Type B pancreatic cell (in vitro differentiated cells): Measurements from ENCODE around the gene RNH1. TPM values are rescaled to one million over a fixed set of nuclear protein-coding genes. Genes with fewer than 3 reads are reported as not detected.

Source experiments
- DNase-seq: peaks from one replicate; pipeline ENCODE4 v3.0.0; 2021; ENCODE audit warnings: mixed read lengths; ENCODE audit not compliant: unreplicated experiment; ENCODE audit errors: extremely low spot score
- H3K27ac Mint-ChIP-seq: 2 replicates; pipeline ENCODE4 v1.8.0; 2021; ENCODE audit warnings: mild to moderate bottlenecking, mixed read lengths
- H3K27me3 Mint-ChIP-seq: 2 replicates; pipeline ENCODE4 v1.8.0; 2021; ENCODE audit warnings: mixed read lengths
- H3K36me3 Mint-ChIP-seq: 2 replicates; pipeline ENCODE4 v1.8.0; 2021; ENCODE audit warnings: mixed read lengths
- H3K4me1 Mint-ChIP-seq: one replicate; pipeline ENCODE4 v1.8.0; 2021; ENCODE audit warnings: mixed read lengths; ENCODE audit not compliant: unreplicated experiment
- H3K4me3 Mint-ChIP-seq: 2 replicates; pipeline ENCODE4 v1.8.0; 2021; ENCODE audit warnings: mild to moderate bottlenecking, mixed read lengths
- H3K9me3 Mint-ChIP-seq: 2 replicates; pipeline ENCODE4 v1.8.0; 2021; ENCODE audit warnings: mixed read lengths
- total RNA-seq: library from RNA; stranded (reverse); gene quantifications from 2 replicates; pipeline ENCODE4 v1.2.1, GENCODE V29; 2021; ENCODE audit warnings: low replicate concordance
- TF ChIP-seq, protein P1 (sequence below): fragments of 200-600 bp; sonication (generic); conservative IDR thresholded peaks from 2 replicates; pipeline ENCODE4 v1.5.0; 2021; ENCODE audit warnings: antibody characterized with exemption, mild to moderate bottlenecking

The RNH1 gene
- total RNA-seq, 1 donor from 2014 or later: 84.5 TPM

DNA sequence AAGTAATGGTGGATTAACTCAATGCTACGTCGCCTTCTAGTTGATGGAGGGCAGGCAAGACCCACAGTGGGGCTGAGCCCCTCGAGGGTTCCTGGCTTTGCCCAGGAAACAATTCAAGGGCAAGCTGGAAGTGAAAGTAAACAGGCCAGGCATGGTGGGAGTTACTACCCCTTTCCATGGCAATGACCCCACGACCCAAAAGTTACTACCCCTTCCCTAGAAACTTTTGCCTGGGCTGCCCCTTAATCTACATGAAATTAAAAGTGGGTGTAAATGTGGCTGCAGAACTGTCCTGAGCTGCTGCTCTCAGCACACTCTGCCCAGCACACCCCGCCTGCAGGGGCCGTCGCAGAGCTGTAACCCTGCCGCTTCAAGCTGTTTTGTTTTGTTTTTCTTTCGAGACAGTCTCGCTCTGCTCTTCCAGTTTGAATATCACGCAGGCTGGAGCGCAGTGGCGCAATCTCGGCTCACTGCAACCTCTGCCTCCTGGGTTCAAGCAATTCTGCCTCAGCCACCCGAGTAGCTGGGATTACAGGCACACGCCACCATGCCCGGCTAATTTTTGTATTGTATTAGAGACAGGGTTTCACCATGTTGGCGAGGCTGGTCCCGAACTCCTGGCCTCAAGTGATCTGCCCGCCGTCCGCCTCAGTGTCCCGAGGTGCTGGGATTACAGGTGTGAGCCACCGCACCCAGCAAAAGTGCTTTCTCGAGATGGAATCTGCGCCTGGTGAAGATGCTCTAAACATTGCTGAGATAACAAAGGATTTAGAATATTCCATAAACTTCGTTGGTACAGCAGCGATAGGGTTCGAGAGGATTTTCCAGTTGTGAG, 5.9 kb upstream of the RNH1 start:
- H3K27ac Mint-ChIP-seq: peak overlapping the region; percentile 53
- TF ChIP-seq, protein P1, sequence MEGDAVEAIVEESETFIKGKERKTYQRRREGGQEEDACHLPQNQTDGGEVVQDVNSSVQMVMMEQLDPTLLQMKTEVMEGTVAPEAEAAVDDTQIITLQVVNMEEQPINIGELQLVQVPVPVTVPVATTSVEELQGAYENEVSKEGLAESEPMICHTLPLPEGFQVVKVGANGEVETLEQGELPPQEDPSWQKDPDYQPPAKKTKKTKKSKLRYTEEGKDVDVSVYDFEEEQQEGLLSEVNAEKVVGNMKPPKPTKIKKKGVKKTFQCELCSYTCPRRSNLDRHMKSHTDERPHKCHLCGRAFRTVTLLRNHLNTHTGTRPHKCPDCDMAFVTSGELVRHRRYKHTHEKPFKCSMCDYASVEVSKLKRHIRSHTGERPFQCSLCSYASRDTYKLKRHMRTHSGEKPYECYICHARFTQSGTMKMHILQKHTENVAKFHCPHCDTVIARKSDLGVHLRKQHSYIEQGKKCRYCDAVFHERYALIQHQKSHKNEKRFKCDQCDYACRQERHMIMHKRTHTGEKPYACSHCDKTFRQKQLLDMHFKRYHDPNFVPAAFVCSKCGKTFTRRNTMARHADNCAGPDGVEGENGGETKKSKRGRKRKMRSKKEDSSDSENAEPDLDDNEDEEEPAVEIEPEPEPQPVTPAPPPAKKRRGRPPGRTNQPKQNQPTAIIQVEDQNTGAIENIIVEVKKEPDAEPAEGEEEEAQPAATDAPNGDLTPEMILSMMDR: no peak
- peaks cover 33% of the 10 kb centered on the region for H3K36me3 Mint-ChIP-seq
- H3K9me3 Mint-ChIP-seq: no peaks in the 10 kb centered on the region
- H3K4me3 Mint-ChIP-seq: no peak overlapping the region
- no peaks in the 10 kb centered on the region for H3K27me3 Mint-ChIP-seq
- H3K4me1 Mint-ChIP-seq: peaks cover 3% of the 10 kb centered on the region
- DNase-seq: no peak

DNA sequence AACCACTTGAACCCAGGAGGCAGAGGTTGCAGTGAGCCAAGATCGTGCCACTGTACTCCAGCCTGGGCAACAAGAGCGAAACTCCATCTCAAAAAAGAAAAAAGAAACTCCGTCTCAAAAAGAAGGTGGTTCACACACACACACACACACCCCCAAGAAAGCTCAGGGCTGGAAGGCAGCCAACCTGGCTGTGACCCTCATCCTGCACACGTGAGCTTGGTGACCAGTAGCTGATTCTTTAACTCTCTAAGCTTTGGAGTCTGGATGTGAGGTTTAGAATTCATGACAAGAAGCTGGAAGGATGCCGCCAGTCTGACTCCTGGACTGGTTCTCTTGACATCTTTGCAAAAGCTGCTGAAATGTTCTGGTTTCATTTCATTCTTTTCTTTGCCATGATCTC, 1.9 kb upstream of the RNH1 start:
- H3K27ac Mint-ChIP-seq: no peak overlapping the region
- H3K27me3 Mint-ChIP-seq: no peaks in the 10 kb centered on the region
- H3K9me3 Mint-ChIP-seq: no peaks in the 10 kb centered on the region
- peak overlapping the region; percentile 67 for H3K4me3 Mint-ChIP-seq
- no peak for DNase-seq
- TF ChIP-seq, protein P1: no peak
- peaks cover 4% of the 10 kb centered on the region for H3K4me1 Mint-ChIP-seq
- H3K36me3 Mint-ChIP-seq: peaks cover 14% of the 10 kb centered on the region

DNA sequence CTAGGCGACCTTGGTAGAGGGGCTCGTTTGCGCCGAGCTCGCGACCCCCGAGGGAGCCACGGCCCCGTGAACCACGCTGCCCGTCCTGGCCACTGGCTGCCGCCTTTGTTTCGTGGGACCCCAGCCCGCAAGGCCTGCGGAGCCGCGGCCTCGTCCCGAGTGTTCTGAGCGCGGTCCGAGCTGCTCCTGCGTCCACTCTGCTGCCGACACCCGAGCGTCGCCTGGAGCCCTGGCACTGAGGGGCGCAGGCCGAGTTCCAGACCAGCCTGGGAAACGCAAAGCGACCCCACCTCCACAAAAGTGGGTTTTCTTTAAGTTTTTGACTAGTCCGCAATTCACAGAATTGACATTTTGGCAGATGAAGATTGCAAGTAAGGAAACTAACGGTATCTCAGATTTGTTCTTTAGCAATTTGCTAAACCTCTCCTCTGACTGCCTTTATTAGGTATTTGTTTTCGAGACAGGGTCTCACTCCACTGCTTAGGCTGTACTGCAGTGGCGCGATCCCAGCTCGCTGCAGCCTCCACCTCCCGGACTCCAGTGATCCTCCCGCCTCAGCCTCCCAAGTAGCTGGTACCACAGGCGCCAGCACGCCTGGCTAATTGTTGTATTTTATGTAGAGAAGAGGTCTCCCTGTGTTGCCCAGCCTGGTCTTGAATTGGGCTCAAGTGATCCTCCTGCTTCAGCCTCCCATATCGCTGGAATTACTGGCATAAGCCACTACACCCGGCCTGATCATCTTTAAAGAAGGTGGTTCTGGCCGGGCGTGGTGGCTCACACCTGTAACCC, 879 bp upstream of the RNH1 start:
- TF ChIP-seq, protein P1: no peak
- Mint-ChIP-seq H3K9me3 (no peaks in the 10 kb centered on the region), H3K27me3 (no peaks in the 10 kb centered on the region), H3K4me3 (peak overlapping the region; percentile 99), H3K27ac (peak overlapping the region; percentile 73), H3K4me1 (peaks cover 4% of the 10 kb centered on the region), H3K36me3 (peaks cover 14% of the 10 kb centered on the region)
- DNase-seq: no peak

DNA sequence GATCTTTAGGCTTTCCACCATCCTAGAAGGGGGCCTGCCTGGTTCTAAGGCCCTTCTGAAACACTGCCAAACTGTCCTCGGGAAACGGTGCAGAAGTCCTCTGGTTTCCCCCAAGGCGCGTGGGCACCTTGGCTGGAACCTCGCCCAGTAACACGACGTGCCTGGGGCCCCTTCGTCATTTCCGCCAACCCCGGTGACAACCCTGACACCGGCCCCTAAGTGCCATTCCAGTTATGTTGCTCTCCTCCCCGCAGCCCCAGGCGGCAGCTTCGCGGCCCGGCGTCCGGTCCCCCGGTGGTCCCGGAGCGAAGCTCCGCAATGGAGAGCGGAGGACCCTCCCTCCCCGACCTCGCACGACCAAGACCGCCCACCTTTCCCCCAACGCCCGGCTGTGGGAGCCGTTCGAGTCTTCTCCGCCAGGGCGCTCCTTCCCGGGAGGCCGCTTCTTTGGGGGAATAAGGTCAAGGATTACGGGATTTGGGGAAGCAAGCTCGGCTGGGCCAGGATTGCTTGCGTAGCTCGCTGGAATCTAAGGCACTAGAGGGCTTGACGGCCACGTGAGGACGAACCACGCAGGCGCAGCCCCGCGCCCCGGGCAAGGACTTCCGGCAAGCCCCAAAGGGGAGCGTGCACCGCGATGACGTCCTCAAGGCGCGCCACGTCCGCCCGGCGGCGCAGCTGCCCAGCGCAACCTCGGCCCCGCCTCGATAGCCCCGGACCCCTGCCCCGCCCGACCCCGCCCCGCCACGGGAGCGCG, 626 bp downstream of the RNH1 start:
- TF ChIP-seq, protein P1: peak; percentile 34
- H3K27me3 Mint-ChIP-seq: no peaks in the 10 kb centered on the region
- H3K27ac Mint-ChIP-seq: peak overlapping the region; percentile 100
- DNase-seq: peak; percentile 99
- H3K4me3 Mint-ChIP-seq: peak overlapping the region; percentile 99
- peaks cover 6% of the 10 kb centered on the region for H3K36me3 Mint-ChIP-seq
- no peaks in the 10 kb centered on the region for H3K9me3 Mint-ChIP-seq
- H3K4me1 Mint-ChIP-seq: peaks cover 4% of the 10 kb centered on the region

DNA sequence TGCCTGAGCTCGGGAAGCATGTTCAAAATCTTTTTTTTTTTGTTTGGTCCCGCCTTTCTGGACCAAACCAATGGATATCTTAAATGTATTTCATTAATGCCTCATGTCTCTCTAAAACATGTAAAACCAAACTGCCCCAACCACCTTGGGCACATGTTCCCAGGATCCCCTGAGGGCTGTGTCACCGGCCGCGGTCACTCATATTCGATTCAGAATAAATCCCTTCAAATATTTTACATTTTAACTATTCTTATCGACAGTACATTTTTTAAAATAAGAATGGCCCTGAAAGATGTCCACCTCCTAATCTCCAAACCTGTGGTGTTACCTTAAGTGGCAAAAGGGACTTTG, 2.1 kb downstream of the RNH1 start:
- TF ChIP-seq, protein P1: no peak
- Mint-ChIP-seq H3K27me3 (no peaks in the 10 kb centered on the region), H3K27ac (peak overlapping the region; percentile 100), H3K36me3 (peaks cover 3% of the 10 kb centered on the region), H3K4me1 (peaks cover 4% of the 10 kb centered on the region), H3K9me3 (no peaks in the 10 kb centered on the region), H3K4me3 (peak overlapping the region; percentile 82)
- no peak for DNase-seq
